Endothelial cell of umbilical vein (primary cell): ENCODE results near the gene SHROOM2. TPM values are rescaled to one million over a fixed set of nuclear protein-coding genes. Genes with fewer than 3 reads are reported as not detected.

Experiments
- BruUV-seq: library from RNA; stranded (reverse); fragments of 400-500 nt; replicated peaks from 2 replicates; lab custom pipeline; 2021; lab: Mats Ljungman, UMichigan
- CTCF ChIA-PET: fragments of 300-600, 350-600 bp; sonication (Branson Sonifier 250); formaldehyde crosslinking; loops from one replicate; lab custom pipeline; 2021; ENCODE audit warnings: antibody characterized with exemption, inconsistent platforms; lab: Charles Lee
- POLR2A ChIA-PET: fragments of 300-600, 350-600 bp; sonication (Branson Sonifier 250); formaldehyde crosslinking; loops from one replicate; lab custom pipeline; 2021; ENCODE audit warnings: antibody characterized with exemption, inconsistent platforms; lab: Charles Lee
- DNase-seq: peaks from one replicate; pipeline ENCODE4 v3.0.0-alpha.2; 2011; ENCODE audit warnings: low read depth, low spot score
- FAIRE-seq: peaks from 2 replicates; lab custom pipeline; 2011; peaks lifted over from hg19 to GRCh38; lab: Jason Lieb, UNC
- H2AFZ ChIP-seq: 2 replicates; pipeline ENCODE4 v1.6.0; 2012; ENCODE audit warnings: low read depth, low read length, control low read depth, inconsistent platforms
- H3K27ac ChIP-seq: 2 replicates; pipeline ENCODE4 v1.5.1; 2011; ENCODE audit warnings: low read depth, mild to moderate bottlenecking, control low read depth, low read length, moderate library complexity; ENCODE audit not compliant: insufficient read depth
- H3K27me3 ChIP-seq, 2 experiments: 2 replicates each; pipeline versions ENCODE4 v1.6.0 to v1.6.1; 2011; ENCODE audit warnings: low read length in 2 of 2, mixed read lengths in 1 of 2; ENCODE audit not compliant: control insufficient read depth in 2 of 2, insufficient read depth in 2 of 2
- H3K36me3 ChIP-seq, 2 experiments: 2 replicates in 1 of 2; 3 replicates in 1 of 2; pipeline ENCODE4 v1.5.1; 2011; ENCODE audit warnings: low read length in 2 of 2, mild to moderate bottlenecking in 1 of 2, moderate library complexity in 1 of 2; ENCODE audit not compliant: control insufficient read depth in 2 of 2, insufficient read depth in 2 of 2; ENCODE audit errors: extremely low read depth in 1 of 2
- H3K4me1 ChIP-seq: 3 replicates; pipeline ENCODE4 v1.5.1; 2011; ENCODE audit warnings: mild to moderate bottlenecking, low read length; ENCODE audit not compliant: control insufficient read depth, insufficient read depth; ENCODE audit errors: extremely low read depth
- H3K4me2 ChIP-seq: 2 replicates; pipeline ENCODE4 v1.6.1; 2011; ENCODE audit warnings: low read length, control low read depth, mixed read lengths; ENCODE audit not compliant: insufficient read depth
- H3K4me3 ChIP-seq, 3 experiments: fragments of 200-600 bp in 1 of 3; sonication (generic), shearing (Covaris generic) in 1 of 3; replicated peaks in 1 of 3; 2 replicates each; pipeline ENCODE4 v1.5.1; 2011 to 2016; ENCODE audit warnings: control low read depth in 3 of 3, low read length in 3 of 3, mild to moderate bottlenecking in 2 of 3, inconsistent platforms in 1 of 3, low read depth in 1 of 3, moderate library complexity in 1 of 3; ENCODE audit not compliant: insufficient read depth in 1 of 3
- H3K79me2 ChIP-seq: 2 replicates; pipeline ENCODE4 v1.6.0; 2012; ENCODE audit warnings: low read length, inconsistent platforms; ENCODE audit not compliant: control insufficient read depth, insufficient read depth
- H3K9ac ChIP-seq: replicated peaks from 2 replicates; pipeline ENCODE3; 2011; ENCODE audit warnings: low read length, control low read depth; ENCODE audit not compliant: insufficient read depth; ENCODE audit errors: extremely low read depth
- H3K9me1 ChIP-seq: replicated peaks from 3 replicates; pipeline ENCODE4 v1.6.0; 2011; ENCODE audit warnings: mild to moderate bottlenecking, low read length; ENCODE audit not compliant: control insufficient read depth, insufficient read depth; ENCODE audit errors: extremely low read depth
- H3K9me3 ChIP-seq: replicated peaks from 2 replicates; pipeline ENCODE4 v1.5.1; 2012; ENCODE audit warnings: low read length, inconsistent platforms; ENCODE audit not compliant: control insufficient read depth, insufficient read depth
- H4K20me1 ChIP-seq: replicated peaks from 2 replicates; pipeline ENCODE3; 2011; ENCODE audit warnings: mild to moderate bottlenecking, low read length; ENCODE audit not compliant: control insufficient read depth, insufficient read depth; ENCODE audit errors: extremely low read depth
- CTCF ChIP-seq, 2 donors: IDR thresholded peaks; 1 replicate in 1 of 2; 2 replicates in 1 of 2; pipeline ENCODE4 v1.5.1; 2011; ENCODE audit warnings: low read length in 2 of 2, mild to moderate bottlenecking in 2 of 2, moderate library complexity in 2 of 2, control low read depth in 1 of 2, inconsistent platforms in 1 of 2, low read depth in 1 of 2; ENCODE audit not compliant: insufficient read depth in 1 of 2; ENCODE audit errors: extremely low read depth in 1 of 2
- EZH2 ChIP-seq: IDR thresholded peaks from 2 replicates; pipeline ENCODE4 v1.6.1; 2012; ENCODE audit warnings: borderline replicate concordance, low read depth, mild to moderate bottlenecking, moderate library complexity, low read length, inconsistent platforms; ENCODE audit not compliant: severe bottlenecking
- FOS ChIP-seq: IDR thresholded peaks from 2 replicates; pipeline ENCODE4 v1.6.1; 2011; ENCODE audit warnings: mild to moderate bottlenecking, low read length, moderate library complexity, borderline replicate concordance; ENCODE audit not compliant: insufficient read depth
- GATA2 ChIP-seq: IDR thresholded peaks from 2 replicates; pipeline ENCODE4 v1.7.0; 2011; ENCODE audit warnings: low read depth, mild to moderate bottlenecking, moderate library complexity, mixed read lengths, low read length; ENCODE audit not compliant: insufficient read length, insufficient read depth
- JUN ChIP-seq: IDR thresholded peaks from 2 replicates; pipeline ENCODE4 v1.6.1; 2011; ENCODE audit warnings: borderline replicate concordance, low read depth; ENCODE audit not compliant: insufficient read length, insufficient read depth
- MYC ChIP-seq: IDR thresholded peaks from one replicate; pipeline ENCODE4 v1.6.1; 2011; ENCODE audit warnings: mild to moderate bottlenecking, low read depth, low read length
- POLR2A ChIP-seq: IDR thresholded peaks from 2 replicates; pipeline ENCODE4 v1.6.1; 2012; ENCODE audit warnings: low read depth, mild to moderate bottlenecking, control low read depth, low read length
- POLR2AphosphoS5 ChIP-seq: IDR thresholded peaks from 2 replicates; pipeline ENCODE4 v1.6.1; 2012; ENCODE audit warnings: low read depth, mild to moderate bottlenecking, control low read depth, low read length, moderate library complexity; ENCODE audit not compliant: insufficient read depth
- dilution Hi-C: fragments of 300-500 bp; cut with MboI; formaldehyde crosslinking; loops from one replicate; pipeline ENCODE4 v1.15.0; 2019; ENCODE audit warnings: low sequenced_read_pairs; ENCODE audit not compliant: extremely low pct_ligation_motif_present
- intact Hi-C: fragments of 100-400 bp; cut with micrococcal nuclease; formaldehyde crosslinking; loops from one replicate; pipeline ENCODE4 v1.10.0; 2022
- polyA plus RNA-seq, 4 experiments: library from polyadenylated mRNA; depleted of rRNA in 3 of 4; stranded (reverse) in 3 of 4; unstranded in 1 of 4; fragments of >200 nt; gene quantifications; 2 replicates each; pipeline versions ENCODE4 v1.2.1 to v1.2.3, GENCODE V29; 2011 to 2012; ENCODE audit warnings: missing spikeins in 1 of 4
- total RNA-seq: library from RNA; stranded (reverse); gene quantifications from 2 replicates; pipeline ENCODE4 v1.2.3, GENCODE V29; 2021
- TF ChIP-seq, protein P1 (sequence below): IDR thresholded peaks from 2 replicates; pipeline ENCODE4 v1.6.1; 2011; ENCODE audit not compliant: insufficient read depth, insufficient read length

The SHROOM2 gene
- total and polyA plus RNA-seq, 2 donors (not counting 3 experiments of a cell fraction or from before 2014, with no cell fraction given), result 3.7 to 11.8 TPM

DNA sequence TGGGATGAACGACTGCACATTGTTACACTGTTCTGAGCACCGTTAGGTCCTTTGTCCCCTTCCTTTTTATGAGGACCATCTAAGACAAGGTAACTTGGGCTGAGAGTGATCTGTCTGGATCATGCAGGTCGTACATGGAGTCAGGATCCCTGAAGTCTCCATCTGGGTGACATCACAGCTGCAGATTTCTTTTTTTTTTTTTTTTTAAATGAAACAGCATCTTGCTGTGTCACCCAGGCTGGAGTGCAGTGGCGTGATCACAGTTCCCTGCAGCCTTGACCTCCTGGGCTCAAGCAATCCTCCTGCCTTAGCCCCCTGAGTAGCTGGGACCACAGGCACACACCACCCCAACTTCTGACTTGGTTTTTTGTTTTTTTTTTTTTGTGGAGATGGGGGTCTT is 16.5 kb downstream of the SHROOM2 start:
- CTCF ChIA-PET, result interaction anchor here (0.6 kb wide), 2 partner anchors 14 to 63 kb away, joined by 3 read pairs; no protein-coding TSS in a partner anchor
- Histone ChIP-seq H3K27me3 (no peaks in the 10 kb centered on the region), H3K9me3 (no peaks in the 10 kb centered on the region), H3K9me1 (no peaks in the 10 kb centered on the region), H3K79me2 (no peaks in the 10 kb centered on the region), H3K4me3 (no peak overlapping the region), H3K4me1 (no peaks in the 10 kb centered on the region), H3K27ac (no peak overlapping the region), H2AFZ (no peak overlapping the region), H3K9ac (no peak overlapping the region), H3K4me2 (no peak overlapping the region), H4K20me1 (no peaks in the 10 kb centered on the region), H3K36me3 (no peaks in the 10 kb centered on the region)
- intact Hi-C loops, result no loop called here
- dilution Hi-C loops, result no loop called here
- FAIRE-seq (no peak), DNase-seq (no peak)
- no peak for TF ChIP-seq JUN
- no peak for TF ChIP-seq FOS
- no peak for TF ChIP-seq MYC
- TF ChIP-seq EZH2, result no peak
- no peak for TF ChIP-seq CTCF (IDR thresholded peaks at IDR 0.05; ENCODE audit: extremely low read depth in 1 of 2, insufficient read depth in 1 of 2, low read depth in 1 of 2, low read length in 2 of 2)
- no peak for TF ChIP-seq POLR2A
- no peak for TF ChIP-seq POLR2AphosphoS5
- TF ChIP-seq GATA2, result no peak
- TF ChIP-seq, protein P1, sequence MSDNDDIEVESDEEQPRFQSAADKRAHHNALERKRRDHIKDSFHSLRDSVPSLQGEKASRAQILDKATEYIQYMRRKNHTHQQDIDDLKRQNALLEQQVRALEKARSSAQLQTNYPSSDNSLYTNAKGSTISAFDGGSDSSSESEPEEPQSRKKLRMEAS, result no peak
- POLR2A ChIA-PET, result no interaction called here
- BruUV-seq, result no TSS peak
